Non-pigmented ciliary epithelial cell (primary cell): ENCODE measurements around the gene LPA.
"Not testable (repeated sequence)": the region's sequence is repeated elsewhere in the genome, so short reads cannot be mapped to it uniquely, and the experiment has no call there.

ENCODE experiments used
- DNase-seq: peaks from one replicate; pipeline ENCODE4 v3.0.0-alpha.2; 2010; ENCODE audit warnings: low read depth

Gene LPA

DNA sequence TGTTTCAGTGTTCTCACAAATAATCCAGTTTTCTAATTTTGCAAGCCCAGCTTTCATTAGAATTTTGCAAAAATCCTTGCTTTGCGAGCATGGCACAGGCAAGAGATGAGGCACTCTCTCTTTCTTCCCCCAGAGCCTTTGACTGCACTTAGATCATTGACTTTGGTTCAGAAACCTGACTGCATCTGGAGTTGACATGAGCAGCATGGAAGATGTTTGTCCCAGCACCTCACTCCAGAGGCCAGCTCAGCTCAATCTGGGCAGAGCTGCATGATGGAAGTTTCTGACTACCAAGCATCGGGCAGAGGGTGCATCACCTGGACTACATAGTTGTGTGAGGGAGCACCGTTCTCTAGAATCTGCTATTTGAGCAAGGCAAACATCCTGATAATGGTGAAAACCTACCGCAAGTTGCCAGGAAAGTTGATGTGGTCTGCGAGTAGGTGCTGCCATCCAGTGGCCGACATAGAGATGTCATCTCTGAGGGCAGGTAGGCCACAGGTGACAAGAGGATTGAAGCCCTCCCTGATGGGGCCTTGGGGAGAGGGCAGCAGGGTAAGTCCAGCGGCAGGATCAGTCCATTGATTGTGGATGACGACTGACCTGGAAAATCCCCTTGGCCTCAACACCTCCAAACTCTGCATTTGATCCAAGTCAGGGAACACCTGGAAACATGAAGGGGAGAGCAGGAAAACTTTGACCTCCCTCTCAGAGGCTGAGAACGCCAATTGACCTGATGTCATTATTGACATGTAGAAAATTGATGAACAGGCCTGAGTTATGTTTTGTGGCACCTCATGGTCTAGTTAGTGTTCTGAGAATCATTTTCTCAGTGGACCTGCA lies 3.8 kb upstream of the LPA start:
- DNase-seq: no peak

DNA sequence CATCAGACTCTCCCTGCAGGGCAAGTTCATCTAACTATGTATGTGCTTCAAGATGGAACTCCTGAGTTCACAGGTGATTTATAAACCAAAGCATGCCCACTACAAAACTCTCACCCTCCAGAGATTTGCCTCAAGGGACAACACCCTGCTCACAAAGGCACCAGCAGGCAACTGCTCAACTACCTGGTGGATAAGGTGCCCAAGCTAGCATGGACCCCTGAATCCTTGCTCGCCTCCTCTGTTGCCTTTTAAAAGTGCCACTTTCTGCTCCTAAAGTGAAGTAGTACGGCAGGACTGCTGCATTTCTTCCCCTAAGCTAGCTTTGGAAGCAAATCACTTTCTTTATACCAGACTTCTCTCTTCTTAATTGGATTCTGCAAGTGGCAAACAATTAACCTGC lies 1.2 kb downstream of the LPA start:
- DNase-seq: no peak

DNA sequence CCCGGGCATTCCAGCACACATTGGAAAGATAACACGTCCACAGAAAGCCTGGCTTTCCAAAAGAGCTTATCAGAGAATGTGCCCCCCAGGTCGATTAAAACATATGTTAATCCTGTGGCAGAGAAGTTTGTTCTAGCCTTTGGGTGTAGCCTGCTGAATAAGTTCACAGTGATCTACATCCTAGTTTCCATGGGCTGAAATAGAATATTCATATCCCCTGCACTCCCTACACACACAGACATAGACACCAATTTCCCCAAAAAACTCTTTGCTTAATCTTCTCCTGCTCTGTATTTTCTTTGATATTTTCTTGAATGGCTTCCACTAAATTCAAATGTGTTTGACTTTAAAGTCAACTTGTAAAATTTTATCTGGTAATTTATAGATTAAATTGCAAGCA lies 1.6 kb downstream of the LPA start:
- DNase-seq: no peak

DNA sequence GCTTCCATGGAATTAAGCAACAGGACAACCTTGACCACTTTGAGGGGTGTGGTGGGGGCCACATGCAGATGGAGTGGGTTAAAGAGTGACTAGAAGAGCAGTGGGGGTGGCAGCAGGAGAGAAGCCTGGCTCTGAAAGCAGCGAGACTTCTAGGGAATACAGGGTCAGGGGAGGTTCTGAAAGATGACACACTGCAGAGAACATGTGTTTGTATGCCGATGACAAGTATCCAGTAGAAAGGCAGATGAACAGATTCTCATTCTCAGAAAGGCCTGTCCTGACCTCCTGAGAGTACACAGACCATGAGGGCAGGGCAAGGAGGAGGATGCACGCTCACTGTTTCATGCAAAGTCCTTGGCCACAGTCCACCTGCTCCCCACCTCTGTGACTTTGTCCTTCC lies 2.9 kb downstream of the LPA start:
- no peak for DNase-seq

DNA sequence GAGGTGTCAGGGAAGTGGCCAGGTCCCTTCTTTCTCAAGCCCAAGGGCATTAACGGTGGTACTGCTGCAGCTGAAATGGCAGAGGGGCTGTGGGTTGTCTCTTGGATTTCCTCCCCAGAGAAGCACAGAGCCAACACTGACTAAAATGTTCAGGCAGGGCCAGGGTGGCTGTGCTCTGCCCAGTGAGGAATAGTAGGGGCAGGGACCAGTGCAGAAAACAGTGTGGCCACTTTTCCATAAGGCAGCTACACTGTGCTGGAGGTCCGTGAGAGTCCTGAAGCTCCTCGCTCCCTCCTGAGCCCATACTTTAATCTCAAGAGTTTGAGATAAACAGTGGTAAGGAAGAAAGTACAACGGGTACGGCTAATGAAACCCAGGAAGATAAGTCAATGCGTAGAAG lies 4.5 kb downstream of the LPA start:
- DNase-seq: no peak

DNA sequence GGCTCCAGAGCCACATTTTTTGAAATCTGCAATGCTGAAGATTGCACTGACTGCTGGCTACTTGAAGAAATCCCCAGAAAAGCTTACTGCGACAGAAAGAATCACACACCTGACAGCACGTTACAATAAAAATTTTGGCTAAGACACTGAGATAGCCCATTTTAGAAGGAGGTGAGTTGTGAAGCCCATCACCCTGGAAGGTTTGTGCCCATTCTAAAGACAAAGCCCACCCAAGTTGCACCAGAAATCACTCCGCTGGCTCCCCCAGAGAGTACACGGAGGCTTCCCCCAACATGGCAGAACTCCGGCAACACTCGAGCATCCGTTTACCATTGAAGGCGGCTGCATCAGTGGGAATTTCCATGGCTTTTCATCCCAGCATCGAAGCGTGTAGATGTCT lies 29.4 kb downstream of the LPA start:
- DNase-seq: no peak

DNA sequence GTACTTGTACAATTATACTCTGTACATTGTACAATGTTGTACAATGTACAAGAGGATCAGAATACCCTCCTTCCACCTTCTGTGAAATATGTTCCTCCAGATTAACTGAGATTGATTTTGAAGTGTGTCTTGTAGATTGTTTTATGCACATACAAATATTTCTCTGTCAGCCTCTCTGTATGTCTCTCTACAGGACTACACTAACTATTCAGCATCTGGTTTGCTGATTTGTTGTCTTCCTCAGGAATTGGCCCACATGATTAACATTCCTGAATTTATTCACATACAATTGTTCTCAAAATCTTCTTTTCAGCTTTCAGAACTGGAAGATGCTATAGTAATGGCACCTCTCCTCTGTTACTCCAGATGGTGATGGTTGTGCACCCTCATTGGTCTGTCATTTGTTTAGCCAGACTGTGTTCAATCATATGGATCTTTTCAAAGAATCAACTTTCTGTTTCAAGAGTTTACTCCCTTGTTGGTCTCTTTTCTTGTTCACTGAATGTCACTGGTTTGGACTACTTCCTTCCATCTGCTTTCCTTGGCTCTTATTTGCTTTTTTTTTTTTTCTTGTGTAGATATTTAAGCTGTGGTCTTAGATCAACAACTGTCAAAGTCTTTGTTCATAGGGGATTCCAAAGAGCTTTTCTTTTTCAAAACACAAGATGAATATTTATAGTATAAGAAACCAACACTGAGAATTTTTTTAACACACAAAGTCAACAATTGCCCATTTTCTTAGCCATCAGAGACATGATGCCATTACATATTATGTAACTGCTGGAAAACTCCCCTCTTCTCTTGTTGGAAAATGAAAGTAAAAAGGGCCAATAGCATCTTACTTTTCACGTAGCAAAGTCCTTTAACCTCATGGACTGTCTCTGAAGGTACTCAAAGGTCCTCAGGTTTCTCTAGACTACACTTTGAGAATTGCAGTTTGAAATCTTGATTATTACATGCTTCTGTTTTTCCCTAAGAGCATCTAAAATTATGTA lies 67.9 kb downstream of the LPA start:
- no peak for DNase-seq

DNA sequence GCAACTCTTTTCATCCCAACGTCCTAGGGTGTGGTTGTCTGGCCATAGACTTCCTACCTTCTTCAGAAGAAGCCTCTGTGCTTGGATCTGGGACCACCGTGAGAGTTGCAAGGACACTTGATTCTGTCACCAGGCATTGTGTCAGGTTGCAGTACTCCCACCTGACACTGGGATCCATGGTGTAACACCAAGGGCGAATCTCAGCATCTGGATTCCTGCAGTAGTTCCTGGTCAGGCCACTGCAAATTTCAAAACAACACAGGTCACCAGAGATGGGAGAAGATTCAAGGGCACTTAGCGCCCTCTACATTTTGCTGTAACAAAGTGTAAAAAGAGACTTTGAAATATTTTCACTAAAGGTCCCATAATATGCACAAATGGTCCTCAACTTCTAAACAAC lies 68.8 kb downstream of the LPA start:
- DNase-seq: not testable (repeated sequence)

DNA sequence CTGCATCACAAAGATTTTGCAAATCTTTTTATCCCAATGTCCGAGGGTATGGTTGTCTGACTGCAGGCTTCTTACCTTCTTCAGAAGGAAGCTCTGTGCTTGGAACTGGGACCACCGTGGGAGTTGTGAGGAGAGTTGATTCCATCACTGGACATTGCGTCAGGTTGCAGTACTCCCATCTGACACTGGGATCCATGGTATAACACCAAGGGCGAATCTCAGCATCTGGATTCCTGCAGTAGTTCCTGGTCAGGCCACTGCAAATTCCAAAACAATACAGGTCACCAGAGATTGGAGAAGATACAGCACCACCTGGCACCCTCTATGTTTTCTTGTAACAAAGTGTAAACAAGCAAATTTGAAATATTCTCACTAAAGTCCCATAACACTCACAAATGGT lies 77.7 kb downstream of the LPA start:
- DNase-seq: no peak

DNA sequence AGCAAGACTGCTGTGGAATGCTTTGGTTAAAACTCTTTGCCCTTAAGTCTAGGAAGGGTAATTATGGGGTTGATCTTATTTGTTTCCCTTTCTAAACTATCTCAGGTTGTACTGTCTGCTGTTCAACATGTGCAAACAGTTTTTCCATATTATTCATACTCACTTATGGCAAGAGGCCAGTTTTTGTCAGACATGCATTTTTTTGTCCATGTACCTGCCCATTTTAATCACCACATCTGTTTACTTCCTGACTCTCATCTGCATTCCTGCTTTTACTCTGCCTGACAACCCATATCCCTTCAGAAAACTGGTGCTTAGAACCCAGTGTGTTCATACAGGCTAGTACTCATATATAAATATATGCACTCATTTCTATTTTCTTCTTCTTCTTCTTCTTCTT lies 80.3 kb downstream of the LPA start:
- no peak for DNase-seq

DNA sequence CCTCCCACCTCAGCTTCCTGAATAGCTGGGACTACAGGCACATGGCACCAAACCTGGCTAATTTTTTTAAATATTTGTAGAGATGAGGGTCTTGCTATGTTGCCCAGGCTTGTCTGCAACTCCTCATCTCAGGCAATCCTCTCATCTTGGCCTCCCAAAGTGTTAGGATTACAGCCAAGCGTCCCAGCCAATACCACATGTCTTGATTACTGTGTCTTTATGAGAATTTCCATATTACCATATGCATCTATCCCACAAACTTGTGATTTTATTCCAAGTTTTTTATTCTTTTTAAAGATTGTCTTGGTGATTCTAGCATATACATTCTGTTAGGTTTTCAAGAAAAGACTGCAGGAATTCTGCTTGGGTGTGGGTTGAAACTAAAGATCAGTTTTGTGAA lies 82.7 kb downstream of the LPA start:
- no peak for DNase-seq

DNA sequence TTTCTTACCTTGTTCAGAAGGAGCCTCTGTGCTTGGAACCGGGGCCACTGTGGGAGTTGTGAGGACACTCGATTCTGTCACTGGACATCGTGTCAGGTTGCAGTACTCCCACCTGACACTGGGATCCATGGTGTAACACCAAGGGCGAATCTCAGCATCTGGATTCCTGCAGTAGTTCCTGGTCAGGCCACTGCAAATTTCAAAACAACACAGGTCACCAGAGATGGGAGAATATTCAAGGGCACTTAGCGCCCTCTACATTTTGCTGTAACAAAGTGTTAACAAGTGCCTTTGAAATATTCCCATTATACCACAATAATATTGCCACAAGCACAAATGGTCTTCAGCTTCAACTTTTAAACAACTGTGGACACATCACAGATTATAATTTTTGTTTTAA lies 85.6 kb downstream of the LPA start:
- not testable (repeated sequence) for DNase-seq

DNA sequence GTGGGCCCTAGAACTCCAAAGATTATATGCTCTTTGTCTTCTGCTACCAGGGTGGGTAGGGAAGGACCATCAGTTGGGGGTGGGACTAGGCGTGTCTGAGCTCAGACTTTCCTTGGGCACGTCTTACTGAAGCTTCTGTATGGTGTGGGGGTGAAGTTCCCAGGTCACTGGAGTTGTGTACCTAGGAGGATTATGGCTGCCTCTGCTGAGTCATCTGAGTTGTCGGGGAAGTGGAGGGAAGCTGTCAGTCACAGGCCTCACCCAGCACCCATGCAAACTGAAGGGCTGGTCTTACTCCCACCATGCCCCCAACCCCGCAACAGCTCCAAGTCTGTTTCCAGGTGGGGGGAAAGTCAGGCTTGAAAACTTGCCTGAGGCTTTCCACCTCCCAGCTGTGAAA lies 90.1 kb downstream of the LPA start:
- no peak for DNase-seq

DNA sequence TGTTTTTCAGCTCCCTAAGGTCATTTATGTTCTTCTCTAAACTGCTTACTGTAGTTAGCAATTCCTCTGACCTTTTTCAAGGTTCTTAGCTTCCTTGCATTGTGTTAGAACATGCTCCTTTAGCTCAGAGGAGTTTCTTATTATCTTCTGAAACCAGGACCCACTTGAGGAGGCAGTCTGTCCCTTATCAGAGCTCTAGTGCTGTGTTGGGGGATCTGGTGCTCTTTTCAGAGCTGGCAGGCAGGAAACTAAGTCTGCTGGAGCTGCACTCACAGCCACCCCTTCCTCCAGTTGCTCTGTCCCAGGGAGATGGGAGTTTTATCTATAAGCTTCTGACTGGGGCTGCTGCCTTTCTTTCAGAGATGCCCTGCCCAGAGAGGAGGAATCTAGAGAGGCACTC lies 92.9 kb downstream of the LPA start:
- DNase-seq: not testable (repeated sequence)

DNA sequence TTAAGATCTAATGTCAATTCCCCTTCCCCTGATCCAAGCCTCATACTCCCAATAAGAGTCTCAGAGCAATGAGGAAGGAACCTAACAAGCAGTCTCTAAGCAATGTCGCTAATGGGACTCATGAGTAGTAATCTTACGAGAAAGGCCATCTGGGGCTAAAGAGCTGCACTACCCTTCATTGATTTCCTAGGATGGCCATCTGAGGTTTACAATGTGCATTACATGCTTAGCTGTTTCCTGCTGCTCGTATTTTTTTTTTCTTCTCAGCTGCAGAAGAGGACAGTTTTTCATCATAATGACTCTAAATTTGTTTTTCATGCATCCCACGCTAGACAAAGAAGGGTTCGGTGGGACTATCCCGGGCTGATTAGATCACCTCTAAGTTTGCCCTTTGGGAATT lies 119.3 kb downstream of the LPA start:
- DNase-seq: no peak

DNA sequence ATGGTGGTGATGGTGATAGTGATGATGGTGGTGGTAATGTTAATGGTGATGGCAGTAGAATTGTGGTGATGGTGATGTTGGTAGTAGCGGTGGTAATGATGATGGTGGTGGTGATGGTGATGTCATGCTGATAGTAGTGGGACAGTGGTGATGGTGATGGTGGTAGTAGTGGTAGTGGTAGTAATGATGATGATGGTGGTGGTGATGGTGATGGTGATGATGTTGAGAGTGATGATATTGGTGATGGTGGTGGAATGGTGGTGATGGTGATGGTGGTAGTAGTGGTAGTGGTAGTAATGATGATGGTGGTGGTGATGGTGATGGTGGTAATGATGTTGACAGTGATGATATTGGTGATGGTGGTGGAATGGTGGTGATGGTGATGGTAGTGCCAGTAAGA lies 128.8 kb downstream of the LPA start:
- no peak for DNase-seq

DNA sequence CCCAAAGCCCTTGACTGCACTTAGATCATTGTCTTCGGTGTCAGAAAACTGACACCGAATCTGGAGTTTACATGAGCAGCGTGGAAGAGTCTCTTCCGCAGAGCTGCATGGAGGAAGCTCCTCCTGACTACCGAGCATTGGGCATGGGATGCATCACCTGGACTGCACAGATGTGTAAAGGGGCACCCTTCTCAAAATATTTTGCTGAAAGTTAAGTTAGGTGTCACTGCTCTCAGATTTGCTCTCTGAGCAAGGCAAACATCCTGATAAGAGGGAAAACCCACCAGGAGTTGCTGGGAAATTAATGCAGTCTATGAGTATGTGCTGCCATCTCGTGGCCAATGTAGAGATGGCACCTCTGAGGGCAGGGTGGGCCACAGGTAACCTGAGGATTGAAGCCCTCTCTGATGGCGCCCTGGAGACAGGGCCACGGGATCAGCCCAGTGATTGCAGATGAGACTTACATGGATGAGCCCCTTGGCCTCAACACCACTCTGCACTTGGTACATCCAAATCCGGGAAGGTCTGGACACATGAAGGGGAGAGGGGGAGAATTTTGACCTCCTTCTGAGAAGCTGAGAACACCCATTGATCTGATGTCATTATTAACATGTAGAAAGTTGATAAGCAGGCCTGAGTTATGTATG lies 129.9 kb downstream of the LPA start:
- no peak for DNase-seq

DNA sequence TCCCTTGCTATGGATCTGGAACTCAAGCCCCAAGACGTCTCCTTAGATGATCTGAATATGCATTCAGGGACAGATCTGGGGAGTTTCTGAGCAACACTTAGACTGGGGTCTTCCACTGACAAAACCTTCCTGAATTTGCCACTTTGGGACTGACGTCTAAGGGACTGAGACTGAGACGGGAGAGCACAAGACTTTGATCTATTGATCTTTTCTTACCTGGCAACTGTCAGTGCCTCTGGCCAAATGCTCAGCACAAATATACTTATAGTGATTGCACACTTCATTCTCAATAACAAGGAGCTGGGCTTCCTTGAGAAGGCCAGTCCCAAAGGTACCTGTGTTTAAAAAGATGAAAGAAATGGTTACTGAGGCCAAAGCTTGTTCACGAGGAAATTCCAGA lies 131.8 kb downstream of the LPA start:
- DNase-seq: no peak

DNA sequence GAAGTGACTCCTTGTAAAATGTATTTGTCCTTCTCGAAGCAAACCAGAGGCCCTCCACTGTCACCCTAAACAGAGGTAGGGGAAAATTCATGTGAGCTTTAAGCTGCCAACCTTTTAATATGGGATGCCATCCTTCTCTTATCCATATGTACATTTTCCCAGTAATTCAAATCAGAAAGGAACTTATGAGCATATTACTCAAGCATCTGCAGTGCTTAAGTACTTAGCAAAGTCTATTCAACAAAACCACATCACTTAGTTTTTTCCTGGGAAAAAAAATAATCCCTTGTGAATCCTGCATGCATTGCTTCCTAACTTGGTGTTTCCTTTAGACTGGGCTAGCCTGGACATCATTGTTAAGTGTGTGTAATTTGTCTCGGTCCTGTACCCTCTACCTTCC lies 132.2 kb downstream of the LPA start:
- DNase-seq: no peak

DNA sequence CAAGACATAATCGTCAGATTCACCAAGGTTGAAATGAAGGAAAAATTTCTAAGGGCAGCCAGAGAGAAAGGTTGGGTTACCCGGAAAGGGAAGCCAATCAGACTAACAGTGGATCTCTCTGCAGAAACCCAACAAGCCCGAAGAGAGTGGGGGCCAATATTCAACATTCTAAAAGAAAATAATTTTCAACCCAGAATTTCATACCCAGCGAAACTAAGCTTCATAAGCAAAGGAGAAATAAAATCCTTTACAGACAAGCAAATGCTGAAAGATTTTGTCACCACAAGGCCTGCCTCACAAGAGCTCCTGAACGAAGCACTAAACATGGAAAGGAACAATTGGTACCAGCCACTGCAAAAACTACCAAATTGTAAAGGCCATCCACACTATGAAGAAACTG lies 134.6 kb downstream of the LPA start:
- not testable (repeated sequence) for DNase-seq

DNA sequence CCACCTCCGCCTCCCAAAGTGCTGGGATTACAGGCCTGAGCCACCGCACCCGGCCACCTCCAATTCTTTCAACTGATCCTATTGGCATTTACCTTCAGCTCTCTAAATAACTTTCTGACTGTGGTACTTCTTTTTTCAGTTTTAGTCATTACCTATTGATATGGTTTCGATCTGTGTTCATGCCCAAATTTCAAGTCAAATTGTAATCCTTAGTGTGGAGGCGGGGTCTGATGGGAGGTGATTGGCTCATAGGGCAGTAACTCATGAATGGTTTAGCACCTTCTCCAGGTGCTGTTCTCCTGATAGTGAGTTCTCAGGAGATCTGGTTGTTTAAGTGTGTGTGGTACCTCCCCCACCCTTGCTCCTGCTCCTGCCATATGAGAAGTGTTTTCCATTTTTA lies 140.9 kb downstream of the LPA start:
- DNase-seq: no peak

DNA sequence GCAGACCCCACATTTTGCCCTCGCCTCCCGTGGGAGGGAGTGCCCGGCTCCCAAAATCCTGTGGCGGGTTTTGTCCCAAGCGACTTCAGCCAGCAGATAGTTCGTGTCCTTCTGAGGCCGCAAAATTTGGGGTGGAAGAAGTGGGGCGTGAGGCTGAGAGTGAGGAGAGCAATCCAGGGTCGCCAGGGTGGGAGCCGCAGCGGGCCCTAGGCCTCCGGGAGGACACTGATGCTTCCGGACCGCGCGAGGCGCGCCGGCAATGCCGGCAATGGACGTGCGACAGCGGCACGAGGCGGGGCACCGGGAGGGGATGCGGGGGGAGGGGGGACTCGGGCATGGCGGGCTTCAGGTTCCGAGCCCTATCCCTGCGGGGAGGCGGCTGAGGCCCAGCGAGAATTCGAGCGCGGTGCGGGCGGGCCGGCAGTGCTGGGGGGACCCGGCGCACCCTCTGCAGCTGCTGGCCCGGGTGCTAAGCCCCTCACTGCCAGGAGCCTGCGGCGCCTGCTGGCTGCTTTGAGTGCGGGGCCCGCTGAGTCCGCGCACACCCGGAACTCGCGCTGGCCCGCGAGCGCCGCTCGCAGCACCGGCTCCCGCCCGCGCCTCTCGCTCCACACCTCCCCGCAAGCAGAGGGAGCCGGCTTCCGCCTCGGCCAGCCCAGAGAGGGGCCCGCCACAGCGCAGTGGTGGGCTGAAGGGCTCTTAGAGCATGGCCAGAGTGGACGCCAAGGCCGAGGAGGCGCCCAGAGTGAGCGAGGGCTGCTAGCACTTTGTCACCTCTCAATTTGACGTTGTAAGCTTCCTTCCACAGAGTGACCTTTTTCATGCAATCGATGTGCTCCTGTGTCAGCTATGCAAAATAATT lies 143.8 kb downstream of the LPA start:
- DNase-seq: no peak
